Chondrocyte (in vitro differentiated cells): ENCODE data around the gene P2RY2. TPM values are rescaled to one million over a fixed set of nuclear protein-coding genes. Genes with fewer than 3 reads are reported as not detected.
A peak's percentile ranks its signal among the peaks of the same experiment; 100 is the strongest.

Source experiments
- DNase-seq: peaks from one replicate; pipeline ENCODE4 v3.0.0; 2021; ENCODE audit warnings: mixed read lengths, low spot score
- H3K27ac Mint-ChIP-seq: one replicate; pipeline ENCODE4 v1.8.0; 2021; ENCODE audit warnings: mild to moderate bottlenecking, moderate library complexity, mixed read lengths; ENCODE audit not compliant: unreplicated experiment
- H3K27me3 Mint-ChIP-seq: 2 replicates; pipeline ENCODE4 v1.8.0; 2021; ENCODE audit warnings: low read depth, mixed read lengths
- H3K36me3 Mint-ChIP-seq: 2 replicates; pipeline ENCODE4 v1.8.0; 2021; ENCODE audit warnings: low read depth, mixed read lengths
- H3K4me1 Mint-ChIP-seq: 2 replicates; pipeline ENCODE4 v1.8.0; 2021; ENCODE audit warnings: low read depth, mild to moderate bottlenecking, mixed read lengths
- H3K4me3 Mint-ChIP-seq: one replicate; pipeline ENCODE4 v1.8.0; 2021; ENCODE audit warnings: mild to moderate bottlenecking, moderate library complexity, mixed read lengths; ENCODE audit not compliant: unreplicated experiment
- H3K9me3 Mint-ChIP-seq: 2 replicates; pipeline ENCODE4 v1.8.0; 2021; ENCODE audit warnings: low read depth, mixed read lengths
- total RNA-seq: library from RNA; stranded (reverse); gene quantifications from 3 replicates; pipeline ENCODE4 v1.2.1, GENCODE V29; 2021
- TF ChIP-seq, protein P1 (sequence below): fragments of 200-600 bp; sonication (generic); IDR thresholded peaks from 2 replicates; pipeline ENCODE4 v1.5.0; 2021; ENCODE audit warnings: antibody characterized with exemption, mild to moderate bottlenecking, moderate library complexity

The P2RY2 gene
- total RNA-seq, 1 donor from 2014 or later: 0.32 TPM

- TF ChIP-seq, protein P1, sequence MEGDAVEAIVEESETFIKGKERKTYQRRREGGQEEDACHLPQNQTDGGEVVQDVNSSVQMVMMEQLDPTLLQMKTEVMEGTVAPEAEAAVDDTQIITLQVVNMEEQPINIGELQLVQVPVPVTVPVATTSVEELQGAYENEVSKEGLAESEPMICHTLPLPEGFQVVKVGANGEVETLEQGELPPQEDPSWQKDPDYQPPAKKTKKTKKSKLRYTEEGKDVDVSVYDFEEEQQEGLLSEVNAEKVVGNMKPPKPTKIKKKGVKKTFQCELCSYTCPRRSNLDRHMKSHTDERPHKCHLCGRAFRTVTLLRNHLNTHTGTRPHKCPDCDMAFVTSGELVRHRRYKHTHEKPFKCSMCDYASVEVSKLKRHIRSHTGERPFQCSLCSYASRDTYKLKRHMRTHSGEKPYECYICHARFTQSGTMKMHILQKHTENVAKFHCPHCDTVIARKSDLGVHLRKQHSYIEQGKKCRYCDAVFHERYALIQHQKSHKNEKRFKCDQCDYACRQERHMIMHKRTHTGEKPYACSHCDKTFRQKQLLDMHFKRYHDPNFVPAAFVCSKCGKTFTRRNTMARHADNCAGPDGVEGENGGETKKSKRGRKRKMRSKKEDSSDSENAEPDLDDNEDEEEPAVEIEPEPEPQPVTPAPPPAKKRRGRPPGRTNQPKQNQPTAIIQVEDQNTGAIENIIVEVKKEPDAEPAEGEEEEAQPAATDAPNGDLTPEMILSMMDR: no peak
These were observed 45.0 kb upstream of the P2RY2 start for GRCh38 chr11:73172992-73173656.

GRCh38 chr11:73173755-73174494, 44.2 kb upstream of the P2RY2 start:
- peaks cover 63% of the 10 kb centered on the region for H3K4me1 Mint-ChIP-seq
- peaks cover 1% of the 10 kb centered on the region for H3K27me3 Mint-ChIP-seq
- no peaks in the 10 kb centered on the region for H3K36me3 Mint-ChIP-seq
- no peak for DNase-seq
- H3K27ac Mint-ChIP-seq: no peak overlapping the region
- no peak overlapping the region for H3K4me3 Mint-ChIP-seq
- H3K9me3 Mint-ChIP-seq: no peaks in the 10 kb centered on the region
- TF ChIP-seq, protein P1: no peak

More at GRCh38 chr11:73172992-73173656, 45.0 kb upstream of the P2RY2 start:
- H3K9me3 Mint-ChIP-seq: no peaks in the 10 kb centered on the region
- peaks cover under 1% of the 10 kb centered on the region for H3K27me3 Mint-ChIP-seq
- peaks cover 63% of the 10 kb centered on the region for H3K4me1 Mint-ChIP-seq
- H3K4me3 Mint-ChIP-seq: no peak overlapping the region
- H3K36me3 Mint-ChIP-seq: no peaks in the 10 kb centered on the region
- H3K27ac Mint-ChIP-seq: no peak overlapping the region
- no peak for DNase-seq

DNA sequence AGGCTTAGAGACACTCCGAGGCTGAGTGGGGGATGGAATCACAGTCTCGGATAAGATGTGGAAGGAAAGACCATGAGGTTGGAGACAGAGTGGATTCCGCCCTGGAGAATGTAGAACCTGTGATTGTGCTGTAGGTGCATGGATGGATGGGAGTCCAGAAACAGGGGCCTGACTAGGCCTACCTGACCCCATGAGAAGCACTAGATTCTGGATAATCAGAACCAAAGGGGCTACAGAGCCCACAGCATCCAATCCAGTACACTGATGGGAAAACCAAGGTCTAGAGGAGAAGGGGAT, 43.6 kb upstream of the P2RY2 start:
- H3K9me3 Mint-ChIP-seq: no peaks in the 10 kb centered on the region
- H3K4me3 Mint-ChIP-seq: no peak overlapping the region
- TF ChIP-seq, protein P1: no peak
- H3K27ac Mint-ChIP-seq: no peak overlapping the region
- peaks cover 58% of the 10 kb centered on the region for H3K4me1 Mint-ChIP-seq
- no peak for DNase-seq
- no peaks in the 10 kb centered on the region for H3K36me3 Mint-ChIP-seq
- peaks cover 4% of the 10 kb centered on the region for H3K27me3 Mint-ChIP-seq

GRCh38 chr11:73175551-73176144, 42.4 kb upstream of the P2RY2 start:
- H3K4me3 Mint-ChIP-seq: no peak overlapping the region
- H3K4me1 Mint-ChIP-seq: peaks cover 50% of the 10 kb centered on the region
- peak overlapping the region; percentile 82 for H3K27ac Mint-ChIP-seq
- TF ChIP-seq, protein P1: no peak
- H3K36me3 Mint-ChIP-seq: no peaks in the 10 kb centered on the region
- DNase-seq: peak; percentile 50
- no peaks in the 10 kb centered on the region for H3K9me3 Mint-ChIP-seq
- peaks cover 5% of the 10 kb centered on the region for H3K27me3 Mint-ChIP-seq

DNA sequence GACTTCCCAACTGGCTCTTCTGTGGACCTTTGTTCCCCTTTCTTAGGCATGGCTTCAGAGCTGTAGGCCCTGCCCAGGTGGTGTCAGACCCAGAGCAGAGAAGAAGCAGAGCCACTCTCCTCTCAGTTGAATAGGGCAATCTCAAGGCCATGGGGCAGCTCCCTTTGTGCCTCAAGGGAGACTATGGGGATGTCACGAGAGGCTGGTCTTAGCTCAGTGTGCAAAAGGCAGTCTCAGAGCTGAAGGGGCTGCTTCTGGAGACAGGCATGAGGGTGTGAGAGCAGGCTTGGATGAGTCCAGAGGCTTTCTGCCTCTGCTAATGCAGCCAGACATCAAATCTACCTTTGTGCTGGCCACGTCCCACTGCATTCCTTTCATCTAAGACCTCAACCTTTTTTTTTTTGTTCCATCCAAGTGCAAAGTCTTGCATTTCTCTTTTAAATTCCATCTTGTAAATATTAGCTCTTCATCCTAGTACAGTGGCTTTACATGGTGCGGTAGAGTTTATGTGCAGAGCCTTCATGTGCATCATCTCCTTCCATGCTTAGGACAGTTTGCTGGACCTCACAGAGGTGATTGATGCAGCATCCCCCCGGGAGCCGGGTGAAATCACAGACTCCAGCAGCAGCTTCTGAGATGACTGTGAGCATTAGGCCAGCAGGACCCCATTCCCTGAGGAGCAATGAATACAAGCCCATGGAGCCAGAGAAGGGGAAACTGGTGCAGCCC, 41.8 kb upstream of the P2RY2 start:
- no peaks in the 10 kb centered on the region for H3K36me3 Mint-ChIP-seq
- no peaks in the 10 kb centered on the region for H3K9me3 Mint-ChIP-seq
- H3K4me1 Mint-ChIP-seq: peaks cover 46% of the 10 kb centered on the region
- H3K27me3 Mint-ChIP-seq: peaks cover 5% of the 10 kb centered on the region
- TF ChIP-seq, protein P1: no peak
- no peak for DNase-seq
- H3K4me3 Mint-ChIP-seq: no peak overlapping the region
- peak overlapping the region; percentile 82 for H3K27ac Mint-ChIP-seq
